HEK293 (cell line): Measurements from ENCODE around the gene PLA2G2E.

Experiments used
- CTCF ChIP-seq: fragments of 450-650 bp; formaldehyde crosslinking; IDR thresholded peaks from 2 replicates; pipeline ENCODE4 v1.5.1; 2016; ENCODE audit warnings: missing biosample characterization, missing genetic modification characterization
- PBX3 ChIP-seq: sonication (generic); formaldehyde crosslinking; IDR thresholded peaks from 2 replicates; pipeline ENCODE4 v1.8.1; 2022; ENCODE audit warnings: mild to moderate bottlenecking, moderate library complexity, missing genetic modification reagents
- REST ChIP-seq: fragments of 450-650 bp; formaldehyde crosslinking; IDR thresholded peaks from 2 replicates; pipeline ENCODE4 v1.5.1; 2016; ENCODE audit warnings: missing biosample characterization, missing genetic modification characterization
- SP3 ChIP-seq: fragments of 450-650 bp; formaldehyde crosslinking; IDR thresholded peaks from 2 replicates; pipeline ENCODE4 v1.5.1; 2016; ENCODE audit warnings: missing biosample characterization, missing genetic modification characterization
- TCF7L2 ChIP-seq: IDR thresholded peaks from 2 replicates; pipeline ENCODE4 v1.6.1; 2011; ENCODE audit warnings: low read depth, mild to moderate bottlenecking, inconsistent platforms, low read length, moderate library complexity, borderline replicate concordance
- YY1 ChIP-seq: fragments of 450-650 bp; formaldehyde crosslinking; IDR thresholded peaks from 2 replicates; pipeline ENCODE4 v1.5.1; 2018; ENCODE audit warnings: missing biosample characterization, missing genetic modification characterization
- ZBTB7A ChIP-seq: fragments of 450-650 bp; formaldehyde crosslinking; IDR thresholded peaks from 2 replicates; pipeline ENCODE4 v1.5.1; 2016; ENCODE audit warnings: low read depth, missing biosample characterization, missing genetic modification characterization
- ZNF239 ChIP-seq: fragments of 450-650 bp; formaldehyde crosslinking; IDR thresholded peaks from 2 replicates; pipeline ENCODE4 v1.5.1; 2016; ENCODE audit warnings: missing biosample characterization, missing genetic modification characterization
- ZNF510 ChIP-seq: fragments of 450-650 bp; formaldehyde crosslinking; IDR thresholded peaks from 2 replicates; pipeline ENCODE4 v1.5.1; 2018; ENCODE audit warnings: mild to moderate bottlenecking, missing genetic modification characterization, missing biosample characterization; ENCODE audit not compliant: insufficient replicate concordance
- ZNF639 ChIP-seq: fragments of 450-650 bp; formaldehyde crosslinking; IDR thresholded peaks from 2 replicates; pipeline ENCODE4 v1.5.1; 2016; ENCODE audit warnings: missing biosample characterization, missing genetic modification characterization
- ZNF658 ChIP-seq: fragments of 450-650 bp; formaldehyde crosslinking; IDR thresholded peaks from 2 replicates; pipeline ENCODE4; 2016; ENCODE audit warnings: missing biosample characterization, missing genetic modification characterization
- ZNF792 ChIP-seq: fragments of 450-650 bp; formaldehyde crosslinking; IDR thresholded peaks from 2 replicates; pipeline ENCODE4 v1.5.1; 2016; ENCODE audit warnings: missing biosample characterization, missing genetic modification characterization
- TF ChIP-seq, protein P1 (sequence below): fragments of 450-650 bp; formaldehyde crosslinking; IDR thresholded peaks from 2 replicates; pipeline ENCODE4 v1.5.1; 2017; ENCODE audit warnings: missing biosample characterization, missing genetic modification characterization

DNA sequence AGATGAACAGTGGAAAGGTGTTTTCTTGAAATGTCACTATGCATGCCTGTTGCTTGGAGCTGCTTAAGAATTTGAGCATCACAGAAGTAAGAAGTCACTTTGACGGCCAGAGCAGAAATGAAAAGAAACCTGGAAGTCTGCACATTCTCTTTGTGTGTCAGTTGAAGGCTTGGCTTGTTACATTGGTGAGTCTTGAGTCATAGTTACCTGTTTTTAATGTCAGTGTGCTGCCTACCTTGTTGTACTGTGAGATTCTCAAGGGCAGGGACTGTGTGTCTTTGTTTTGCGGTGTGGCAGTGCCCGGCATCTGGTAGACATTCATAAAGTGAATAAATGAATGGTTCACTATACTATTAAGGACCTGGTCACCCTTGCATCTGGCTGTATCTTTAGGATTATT lies 31.3 kb downstream of the PLA2G2E start:
- TF ChIP-seq ZBTB7A (tag by site-specific recombination) (no peak), YY1 (tag by site-specific recombination) (no peak), ZNF658 (tag by site-specific recombination) (no peak), ZNF792 (tag by site-specific recombination) (no peak), CTCF (tag by site-specific recombination) (no peak), REST (no peak), ZNF510 (tag by site-specific recombination) (no peak), PBX3 (CRISPR knock-in tag) (no peak), SP3 (no peak), TCF7L2 (no peak), ZNF239 (no peak), ZNF639 (tag by site-specific recombination) (no peak)
- TF ChIP-seq, protein P1, sequence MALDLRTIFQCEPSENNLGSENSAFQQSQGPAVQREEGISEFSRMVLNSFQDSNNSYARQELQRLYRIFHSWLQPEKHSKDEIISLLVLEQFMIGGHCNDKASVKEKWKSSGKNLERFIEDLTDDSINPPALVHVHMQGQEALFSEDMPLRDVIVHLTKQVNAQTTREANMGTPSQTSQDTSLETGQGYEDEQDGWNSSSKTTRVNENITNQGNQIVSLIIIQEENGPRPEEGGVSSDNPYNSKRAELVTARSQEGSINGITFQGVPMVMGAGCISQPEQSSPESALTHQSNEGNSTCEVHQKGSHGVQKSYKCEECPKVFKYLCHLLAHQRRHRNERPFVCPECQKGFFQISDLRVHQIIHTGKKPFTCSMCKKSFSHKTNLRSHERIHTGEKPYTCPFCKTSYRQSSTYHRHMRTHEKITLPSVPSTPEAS (tag by site-specific recombination), result no peak
